GM12801 (cell line): ENCODE data around the gene PRR18.

Experiments
- TF ChIP-seq, protein P1 (sequence below): IDR thresholded peaks from one replicate; pipeline ENCODE4 v1.5.1; 2011; ENCODE audit warnings: control low read depth; ENCODE audit not compliant: insufficient read length; ENCODE audit errors: extremely low read depth

PRR18 gene

DNA sequence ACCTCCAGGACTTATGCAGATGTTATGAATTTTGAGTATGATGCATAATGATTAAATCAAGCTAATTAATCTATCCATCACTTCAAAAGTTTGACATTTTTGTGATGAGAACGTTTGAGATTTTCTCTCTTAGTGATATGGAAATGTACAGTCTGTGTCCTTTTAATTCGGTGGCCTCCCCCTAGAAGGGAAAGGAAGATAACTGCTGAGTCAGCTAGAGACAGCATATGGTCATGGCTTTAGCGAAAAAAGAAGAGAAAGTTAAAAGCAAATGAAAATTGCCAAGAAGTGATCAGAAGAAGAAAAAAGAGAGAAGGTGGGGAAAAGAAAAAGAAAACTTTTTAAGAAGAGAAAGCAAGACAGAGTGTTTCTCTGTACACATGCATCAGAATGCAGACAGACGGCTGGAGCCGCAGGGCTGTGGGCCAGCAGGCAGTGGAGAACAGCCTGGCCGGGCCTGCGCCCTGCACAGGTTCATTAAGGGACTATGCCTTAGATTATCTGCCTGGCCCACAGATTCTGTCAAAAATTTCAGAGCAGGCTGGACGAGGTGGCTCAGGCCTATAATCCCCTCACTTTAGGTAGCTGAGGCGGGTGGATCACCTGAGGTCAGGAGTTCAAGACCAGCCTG is 7.7 kb downstream of the PRR18 start:
- TF ChIP-seq, protein P1, sequence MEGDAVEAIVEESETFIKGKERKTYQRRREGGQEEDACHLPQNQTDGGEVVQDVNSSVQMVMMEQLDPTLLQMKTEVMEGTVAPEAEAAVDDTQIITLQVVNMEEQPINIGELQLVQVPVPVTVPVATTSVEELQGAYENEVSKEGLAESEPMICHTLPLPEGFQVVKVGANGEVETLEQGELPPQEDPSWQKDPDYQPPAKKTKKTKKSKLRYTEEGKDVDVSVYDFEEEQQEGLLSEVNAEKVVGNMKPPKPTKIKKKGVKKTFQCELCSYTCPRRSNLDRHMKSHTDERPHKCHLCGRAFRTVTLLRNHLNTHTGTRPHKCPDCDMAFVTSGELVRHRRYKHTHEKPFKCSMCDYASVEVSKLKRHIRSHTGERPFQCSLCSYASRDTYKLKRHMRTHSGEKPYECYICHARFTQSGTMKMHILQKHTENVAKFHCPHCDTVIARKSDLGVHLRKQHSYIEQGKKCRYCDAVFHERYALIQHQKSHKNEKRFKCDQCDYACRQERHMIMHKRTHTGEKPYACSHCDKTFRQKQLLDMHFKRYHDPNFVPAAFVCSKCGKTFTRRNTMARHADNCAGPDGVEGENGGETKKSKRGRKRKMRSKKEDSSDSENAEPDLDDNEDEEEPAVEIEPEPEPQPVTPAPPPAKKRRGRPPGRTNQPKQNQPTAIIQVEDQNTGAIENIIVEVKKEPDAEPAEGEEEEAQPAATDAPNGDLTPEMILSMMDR = no peak

DNA sequence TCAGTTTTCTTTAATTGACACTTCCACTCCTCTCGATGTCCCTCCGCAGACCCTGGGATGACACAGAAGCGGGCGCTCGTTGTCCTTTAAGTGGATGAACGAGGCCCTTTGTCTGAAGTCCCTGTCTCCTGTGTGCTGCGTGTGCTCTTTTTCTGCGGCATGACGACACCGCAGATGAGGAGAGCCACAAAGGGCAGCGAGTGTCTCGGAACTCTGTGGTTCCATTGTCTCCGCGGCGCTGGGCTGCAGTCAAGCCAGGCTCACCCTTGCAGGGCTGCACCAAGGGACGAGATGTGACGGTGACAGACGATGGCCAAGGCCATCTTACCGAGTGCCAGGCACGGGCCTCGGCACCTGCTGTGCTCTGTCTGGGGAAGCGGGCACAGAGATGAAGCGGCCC is 10.6 kb downstream of the PRR18 start:
- TF ChIP-seq, protein P1 = no peak

DNA sequence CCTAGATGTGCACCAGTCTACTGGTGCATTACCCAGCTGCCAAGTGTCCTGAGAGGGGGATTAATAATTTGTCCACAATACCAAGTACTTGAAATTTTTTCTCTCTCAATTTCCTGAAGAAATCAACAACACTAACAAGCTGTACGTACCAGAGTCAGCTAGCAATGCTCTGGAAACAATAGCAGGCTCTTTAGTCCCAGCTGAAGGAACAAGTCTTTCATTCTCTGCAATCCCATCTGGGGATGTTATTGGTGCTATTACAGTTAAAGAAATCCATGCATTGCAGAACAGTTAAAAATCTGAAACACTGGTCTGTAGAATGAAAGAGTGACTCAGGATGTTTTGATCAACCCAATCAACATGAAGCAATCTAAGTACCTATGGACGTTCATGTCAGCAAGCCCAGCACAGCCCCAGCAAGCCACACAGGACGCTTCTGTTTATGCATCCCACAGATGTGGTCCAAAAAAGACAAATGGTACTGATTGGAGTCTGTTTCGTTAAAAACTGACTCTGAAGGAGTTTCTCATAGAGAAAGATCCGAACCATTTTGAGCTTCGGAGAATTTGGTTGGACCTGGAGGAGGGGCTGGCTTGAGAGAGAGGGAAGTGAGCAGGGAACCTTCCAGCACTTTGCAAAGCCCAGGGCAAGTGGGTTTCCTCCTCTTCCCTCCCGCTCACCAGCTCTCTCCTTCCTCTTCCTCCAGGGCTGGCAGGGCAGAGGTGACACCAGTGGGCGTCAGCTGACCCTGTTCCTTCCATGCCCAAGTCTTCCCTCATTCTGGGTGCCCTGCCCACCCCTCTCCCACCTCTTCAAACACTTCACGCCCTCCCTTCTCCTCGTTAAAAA is 11.9 kb downstream of the PRR18 start:
- TF ChIP-seq, protein P1 = no peak

DNA sequence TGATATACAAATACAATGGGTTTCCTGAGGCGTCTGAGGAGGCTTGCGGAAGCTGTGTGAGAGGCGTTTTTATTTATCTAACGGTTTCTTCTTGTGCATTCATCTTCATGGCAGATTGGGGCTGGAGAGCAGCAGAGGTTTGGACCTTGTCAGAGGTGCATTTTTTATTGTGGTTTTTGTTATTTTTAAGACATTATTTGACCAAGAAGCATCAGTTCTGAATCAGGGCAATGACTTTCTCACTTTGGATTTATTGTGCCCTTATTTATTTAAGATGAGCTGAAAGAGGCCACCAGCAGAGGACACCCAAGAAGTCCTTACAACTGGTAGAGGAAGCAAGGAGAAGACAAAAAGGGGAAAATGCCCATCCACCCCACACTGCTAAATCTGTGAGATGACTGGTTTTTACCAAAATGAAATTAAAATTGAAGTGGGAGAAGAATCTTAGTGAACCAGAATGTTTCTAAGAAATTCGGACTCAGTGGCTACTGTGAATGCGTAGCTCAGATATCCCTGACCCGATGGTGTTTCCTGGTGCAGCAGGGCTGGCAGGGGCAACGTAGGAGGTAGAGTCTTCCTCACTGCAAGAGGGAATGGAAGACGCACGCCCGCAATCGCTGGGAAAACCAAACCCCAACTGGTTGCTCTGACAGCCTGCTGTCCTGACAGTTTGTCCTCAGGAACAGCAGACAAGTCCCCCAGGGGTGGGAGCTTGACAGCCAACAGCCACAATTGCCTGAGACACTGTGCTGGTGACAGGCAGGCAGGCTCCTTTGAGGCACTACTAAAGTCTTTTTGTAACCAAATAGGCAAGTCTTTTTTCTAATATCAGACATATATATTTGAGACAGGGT is 14.2 kb downstream of the PRR18 start:
- TF ChIP-seq, protein P1 = no peak

DNA sequence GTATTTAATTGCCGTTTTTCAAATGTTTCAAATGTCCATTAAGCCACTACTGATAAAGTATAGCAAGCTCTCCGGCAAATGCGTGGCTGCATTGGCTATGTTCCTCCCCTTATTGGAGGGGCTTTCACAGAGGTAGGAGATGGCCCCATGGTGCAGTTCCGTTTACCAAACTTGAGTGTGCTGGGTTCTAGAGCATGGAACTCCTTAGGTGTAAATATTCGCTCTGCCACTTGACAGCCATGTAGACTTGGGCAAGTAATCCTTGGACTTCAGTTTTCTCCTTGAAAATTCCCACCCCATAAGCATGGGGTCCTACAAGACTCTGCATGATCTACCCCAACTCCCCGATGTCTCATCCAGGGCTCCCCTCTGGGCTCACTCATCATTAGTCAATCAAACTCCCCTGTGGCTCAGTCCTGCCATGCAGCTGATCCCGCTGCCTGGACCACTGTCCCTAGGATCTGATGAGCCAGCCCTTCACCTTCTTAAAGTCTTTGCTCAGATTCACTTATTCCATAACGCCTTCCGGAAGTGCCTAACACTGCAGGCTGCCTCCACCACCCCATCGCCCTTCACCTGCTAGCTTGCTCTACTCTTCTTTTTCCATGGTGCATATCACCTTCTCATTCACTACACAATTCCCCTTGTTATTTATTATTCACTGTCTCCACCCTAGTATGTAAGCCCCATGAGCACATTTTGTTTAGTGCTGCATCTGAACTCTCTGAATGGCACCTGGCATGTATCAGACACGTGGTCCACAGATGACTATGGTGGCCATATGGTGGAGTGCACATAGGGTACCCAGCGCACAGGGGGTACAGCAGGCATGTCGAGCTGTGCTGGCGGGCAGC is 18.8 kb downstream of the PRR18 start:
- TF ChIP-seq, protein P1 = no peak

DNA sequence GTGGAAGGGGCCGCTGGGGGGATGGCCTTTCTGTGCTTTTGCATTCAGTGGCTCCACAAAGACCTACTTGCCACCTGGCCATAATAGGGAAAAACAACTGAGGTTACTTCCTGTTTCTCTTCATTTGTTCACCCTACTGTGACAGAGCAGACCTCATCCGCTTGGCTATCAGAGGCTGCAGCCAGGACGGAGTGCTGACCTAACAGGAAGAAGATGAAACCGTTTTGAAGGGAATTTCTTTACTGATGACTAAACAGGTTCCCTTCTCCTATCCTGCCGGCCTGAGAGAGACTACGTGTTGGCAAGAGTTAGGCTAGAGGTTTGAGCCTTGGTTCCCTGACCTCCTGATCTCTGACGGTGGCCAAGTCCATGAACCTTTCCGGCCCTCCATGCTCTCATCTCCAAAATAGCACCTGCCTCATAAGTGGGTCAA is 21.3 kb downstream of the PRR18 start:
- TF ChIP-seq, protein P1 = no peak

DNA sequence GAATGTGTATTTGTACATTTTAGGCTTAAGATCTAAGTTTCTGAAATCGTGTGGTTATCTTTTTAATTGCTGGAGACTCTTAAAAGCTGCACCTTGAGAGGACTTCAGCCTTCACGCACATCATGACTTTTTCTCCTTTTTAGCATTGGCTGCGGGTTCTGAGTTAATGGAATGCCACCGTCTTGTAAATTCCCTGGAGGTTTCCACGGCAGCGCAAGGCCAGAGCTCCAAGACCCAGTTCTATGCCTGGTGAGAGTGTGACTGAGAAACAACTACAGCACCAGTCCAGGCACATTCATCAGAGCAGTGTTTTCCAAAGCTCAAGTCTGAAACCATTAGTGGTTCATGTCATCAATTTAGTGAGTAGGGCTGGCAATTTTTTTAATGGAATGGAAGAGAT is 23.0 kb downstream of the PRR18 start:
- TF ChIP-seq, protein P1 = no peak
